WTC11 (cell line): ENCODE measurements around the gene CAMKK2.
"Not testable (repeated sequence)": the region's sequence is repeated elsewhere in the genome, so short reads cannot be mapped to it uniquely, and the experiment has no call there.

ENCODE experiments used
- CTCF ChIP-seq: fragments of 200-600 bp; IDR thresholded peaks from 2 replicates; pipeline ENCODE4 v1.8.0; 2022; ENCODE audit warnings: antibody characterized with exemption
- E2F5 ChIP-seq: sonication (generic); formaldehyde crosslinking; IDR thresholded peaks from 2 replicates; pipeline ENCODE4 v1.8.1; 2022; ENCODE audit warnings: mild to moderate bottlenecking, moderate library complexity, missing genetic modification reagents
- ELF4 ChIP-seq: sonication (generic); formaldehyde crosslinking; IDR thresholded peaks from 2 replicates; pipeline ENCODE4 v1.8.1; 2022; ENCODE audit warnings: low read depth, mild to moderate bottlenecking, moderate library complexity, missing genetic modification reagents
- ESRRA ChIP-seq: sonication (generic); formaldehyde crosslinking; IDR thresholded peaks from 2 replicates; pipeline ENCODE4 v1.8.1; 2022; ENCODE audit warnings: mild to moderate bottlenecking, missing genetic modification reagents, borderline replicate concordance
- ETV6 ChIP-seq: sonication (generic); formaldehyde crosslinking; IDR thresholded peaks from 2 replicates; pipeline ENCODE4 v1.8.1; 2022; ENCODE audit warnings: mild to moderate bottlenecking, missing genetic modification reagents
- JAZF1 ChIP-seq: fragments of 250-450 bp; sonication (Bioruptor Pico); IDR thresholded peaks from 2 replicates; pipeline ENCODE4 v1.9.0; 2021; ENCODE audit warnings: moderate library complexity, mild to moderate bottlenecking, inconsistent platforms
- JUN ChIP-seq: sonication (generic); formaldehyde crosslinking; IDR thresholded peaks from 2 replicates; pipeline ENCODE4 v1.8.0; 2023; ENCODE audit warnings: mild to moderate bottlenecking, missing genetic modification reagents
- NR1H2 ChIP-seq: sonication (generic); formaldehyde crosslinking; IDR thresholded peaks from 2 replicates; pipeline ENCODE4 v1.9.0; 2021; ENCODE audit warnings: mild to moderate bottlenecking, moderate library complexity, missing genetic modification reagents
- STAT6 ChIP-seq: sonication (generic); formaldehyde crosslinking; conservative IDR thresholded peaks from 2 replicates; pipeline ENCODE4 v1.8.1; 2023; ENCODE audit warnings: mild to moderate bottlenecking, low read depth, missing genetic modification reagents, moderate library complexity
- TEAD4 ChIP-seq: sonication (generic); formaldehyde crosslinking; IDR thresholded peaks from 2 replicates; pipeline ENCODE4 v1.8.0; 2022; ENCODE audit warnings: mild to moderate bottlenecking, missing genetic modification reagents
- USF2 ChIP-seq: sonication (generic); formaldehyde crosslinking; IDR thresholded peaks from 2 replicates; pipeline ENCODE4 v1.8.1; 2023; ENCODE audit warnings: mild to moderate bottlenecking, missing genetic modification reagents, moderate library complexity
- ZNF263 ChIP-seq: sonication (generic); formaldehyde crosslinking; IDR thresholded peaks from 2 replicates; pipeline ENCODE4 v1.8.1; 2022; ENCODE audit warnings: low read depth, mild to moderate bottlenecking, moderate library complexity, missing genetic modification reagents

GRCh38 chr12:121281116-121281515 lies 15.4 kb downstream of the CAMKK2 start:
- TF ChIP-seq CTCF; JAZF1 (CRISPR knock-in tag); NR1H2; STAT6 (CRISPR knock-in tag); USF2; E2F5 (CRISPR knock-in tag); ETV6 (CRISPR knock-in tag); JUN (CRISPR knock-in tag); ZNF263 (CRISPR knock-in tag); ELF4 (CRISPR knock-in tag); ESRRA (CRISPR knock-in tag); TEAD4 (CRISPR knock-in tag): not testable (repeated sequence)
